T-cell (primary cell): ENCODE results near the gene APMAP. TPM values are rescaled to one million over a fixed set of nuclear protein-coding genes. Genes with fewer than 3 reads are reported as not detected.

Experiments used
- ATAC-seq, 4 experiments: fragments of 200-7000 bp in 3 of 4; fragments of 150-1000 bp in 1 of 4; cut with Tn5 transposase; replicated peaks in 1 of 4; 1 replicate in 3 of 4; 2 replicates in 1 of 4; pipeline ENCODE4 v1.10.0; 2021; ENCODE audit warnings: moderate library complexity in 3 of 4, mild to moderate bottlenecking in 2 of 4, moderate number of reproducible peaks in 1 of 4
- CTCF ChIA-PET, 2 donors: fragments of 300-600 bp; sonication (Branson Sonifier 250); formaldehyde crosslinking; loops; one replicate each; lab custom pipeline; 2022; ENCODE audit warnings: antibody characterized with exemption in 2 of 2; lab: Charles Lee
- POLR2A ChIA-PET, 2 donors: fragments of 300-600 bp; sonication (Branson Sonifier 250); formaldehyde crosslinking; loops; one replicate each; lab custom pipeline; 2022; ENCODE audit warnings: antibody characterized with exemption in 2 of 2; lab: Charles Lee
- DNase-seq, 35 experiments: peaks; one replicate each; pipeline versions ENCODE4 v3.0.0 to v3.0.0-alpha.2; 2013 to 2023
- H3K27ac ChIP-seq: one replicate; pipeline ENCODE4 v1.5.1; 2013; ENCODE audit warnings: low read length
- H3K27me3 ChIP-seq, 2 experiments: replicated peaks in 1 of 2; 1 replicate in 1 of 2; 2 replicates in 1 of 2; pipeline versions ENCODE4 v1.6.1 to v1.7.0; 2013; ENCODE audit warnings: low read length in 1 of 2, mixed read lengths in 1 of 2; ENCODE audit not compliant: control insufficient read depth in 2 of 2, insufficient read depth in 2 of 2; ENCODE audit errors: extremely low read depth in 1 of 2
- H3K36me3 ChIP-seq, 2 donors: 1 replicate in 1 of 2; 2 replicates in 1 of 2; pipeline versions ENCODE4 v1.6.1 to v1.7.0; 2013; ENCODE audit warnings: low read length in 1 of 2; ENCODE audit not compliant: control insufficient read depth in 2 of 2, insufficient read depth in 1 of 2; ENCODE audit errors: extremely low read depth in 1 of 2
- H3K4me1 ChIP-seq, 2 experiments: 1 replicate in 1 of 2; 2 replicates in 1 of 2; pipeline versions ENCODE4 v1.6.1 to v1.7.0; 2013; ENCODE audit warnings: low read length in 2 of 2, mixed read lengths in 1 of 2; ENCODE audit not compliant: insufficient read depth in 2 of 2, control insufficient read depth in 1 of 2; ENCODE audit errors: extremely low read depth in 1 of 2
- H3K4me3 ChIP-seq, 2 donors: 1 replicate in 1 of 2; 2 replicates in 1 of 2; pipeline versions ENCODE4 v1.5.1 to v1.7.0; 2013; ENCODE audit warnings: mild to moderate bottlenecking in 2 of 2, low read length in 1 of 2, moderate library complexity in 1 of 2; ENCODE audit not compliant: control insufficient read depth in 1 of 2; ENCODE audit errors: extremely low read depth in 1 of 2
- H3K9me3 ChIP-seq: 2 replicates; pipeline ENCODE4 v1.7.0; 2013
- H3K27ac Mint-ChIP-seq, 2 donors: one replicate each; pipeline ENCODE4 v1.8.0; 2020 to 2021; ENCODE audit warnings: mild to moderate bottlenecking in 2 of 2, mixed read lengths in 2 of 2
- H3K27me3 Mint-ChIP-seq, 2 donors: one replicate each; pipeline ENCODE4 v1.8.0; 2021 to 2022; ENCODE audit warnings: mixed read lengths in 2 of 2
- H3K36me3 Mint-ChIP-seq: one replicate; pipeline ENCODE4 v1.8.0; 2021; ENCODE audit warnings: mixed read lengths
- H3K4me1 Mint-ChIP-seq, 3 donors: one replicate each; pipeline ENCODE4 v1.8.0; 2020 to 2022; ENCODE audit warnings: mixed read lengths in 3 of 3, mild to moderate bottlenecking in 1 of 3
- H3K4me3 Mint-ChIP-seq, 3 donors: one replicate each; pipeline ENCODE4 v1.8.0; 2020 to 2022; ENCODE audit warnings: mild to moderate bottlenecking in 3 of 3, mixed read lengths in 3 of 3, moderate library complexity in 3 of 3
- H3K9me3 Mint-ChIP-seq, 3 donors: one replicate each; pipeline ENCODE4 v1.8.0; 2020 to 2022; ENCODE audit warnings: mixed read lengths in 3 of 3
- WGBS: methylation state at CpG from one replicate; pipeline ENCODE4 v1.1.5; 2013; ENCODE audit warnings: missing lambda C conversion rate; ENCODE audit not compliant: insufficient coverage; 5-methylcytosine and 5-hydroxymethylcytosine counted together
- total RNA-seq, 35 experiments: library from RNA in 6 of 35; stranded (reverse) in 6 of 35; fragments of 120-200 nt in 1 of 35; gene quantifications; one replicate each; pipeline versions ENCODE4 v1.2.1 to v1.2.4 and lab custom pipeline; 2013 to 2026

APMAP gene
- total RNA-seq, 5 donors from 2014 or later (not counting 1 experiment from before 2014, with no cell fraction given) = 32.2 to 53.0 (median 49.8) TPM

DNA sequence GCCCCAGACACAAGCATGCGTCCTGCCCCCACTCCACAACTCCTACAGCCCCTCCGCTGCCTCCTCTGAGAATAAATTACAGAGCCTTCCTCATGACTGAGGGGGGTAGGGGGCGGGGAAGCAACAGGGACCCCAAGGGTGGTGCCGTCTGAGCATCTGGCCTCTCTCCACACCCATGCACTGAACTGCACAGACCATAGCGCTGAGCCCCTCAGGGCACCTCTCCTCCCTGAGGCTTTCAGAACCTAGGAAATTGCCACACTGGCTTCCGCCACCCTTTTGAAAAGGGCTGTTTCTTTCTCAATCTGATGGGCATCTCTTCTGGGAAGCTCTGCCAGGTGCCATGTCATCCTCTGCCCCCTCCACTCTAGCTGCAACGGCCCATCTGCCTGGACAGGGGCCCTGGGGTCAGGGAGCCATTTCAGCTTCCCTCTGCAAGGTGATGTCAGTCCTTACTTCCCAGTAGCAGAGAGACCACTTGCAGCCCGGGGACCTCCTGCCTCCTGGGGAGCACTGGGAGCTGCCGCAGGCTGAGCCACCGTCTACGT is 40.9 kb downstream of the APMAP start:
- no peak for DNase-seq
- peaks cover 5 to 77% of the 10 kb centered on the region in 2 experiments for H3K4me1 ChIP-seq
- no peaks in the 10 kb centered on the region for H3K9me3 ChIP-seq
- peak overlapping the region; percentile 81 to 82 for H3K27ac Mint-ChIP-seq
- H3K27me3 Mint-ChIP-seq = no peaks in the 10 kb centered on the region
- POLR2A ChIA-PET = interaction anchor here in 1 of 2 donors (1.0 to 1.2 kb wide), 2 partner anchors 9 kb away, joined by 4 to 5 read pairs; no protein-coding TSS in a partner anchor
- CTCF ChIA-PET = no interaction called here
- H3K27me3 ChIP-seq = no peaks in the 10 kb centered on the region
- peak overlapping the region; percentile 95 for H3K27ac ChIP-seq
- no peak for ATAC-seq
- WGBS = 42% methylated on average over 6 of the region's 11 CpGs
- H3K4me3 Mint-ChIP-seq = peak overlapping the region; percentile 69 to 85 (median 80)
- H3K4me3 ChIP-seq = peak overlapping the region in 1 of 2 donors; percentile 87
- peaks cover 8 to 14% (median 9%) of the 10 kb centered on the region in 3 donors for H3K9me3 Mint-ChIP-seq
- H3K36me3 ChIP-seq = peaks cover 0 to 34% of the 10 kb centered on the region in 2 donors
- peaks cover 10% of the 10 kb centered on the region for H3K36me3 Mint-ChIP-seq
- peaks cover 48 to 81% (median 69%) of the 10 kb centered on the region in 3 donors for H3K4me1 Mint-ChIP-seq

DNA sequence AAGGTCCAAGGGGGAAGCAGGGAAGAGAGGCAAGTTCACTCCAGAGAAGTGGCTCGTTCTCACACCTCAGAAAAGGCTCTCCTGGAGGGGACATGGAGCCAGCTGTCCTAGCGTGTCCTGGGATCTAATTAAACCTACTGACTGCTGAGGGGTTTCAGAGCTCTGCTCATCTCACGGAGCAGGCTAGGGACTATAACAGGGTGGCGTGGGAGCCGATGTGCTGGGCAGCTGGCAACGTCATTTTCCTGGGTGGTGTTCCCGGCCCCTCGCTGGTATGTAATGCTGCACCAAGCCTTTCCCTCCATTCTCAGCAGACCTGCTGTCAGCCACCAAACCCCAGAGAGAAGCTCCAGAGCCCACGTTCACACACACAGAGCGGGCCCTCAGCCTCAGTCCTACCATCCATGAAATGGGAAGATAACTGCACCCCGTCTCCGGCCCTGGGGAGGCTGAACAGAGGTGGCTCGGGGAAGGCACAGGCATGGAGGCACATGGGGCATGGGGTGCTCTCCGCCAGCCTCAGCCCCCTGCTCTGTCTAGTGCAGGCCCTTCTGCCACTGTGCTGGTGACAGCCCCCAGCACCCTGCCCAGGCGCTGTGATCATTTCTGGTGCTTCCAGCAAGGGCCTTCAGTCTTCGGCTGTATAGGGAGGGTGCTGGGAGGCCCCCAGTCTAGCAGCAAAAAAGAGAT is 41.6 kb downstream of the APMAP start:
- CTCF ChIA-PET = no interaction called here
- peaks cover 13% of the 10 kb centered on the region for H3K36me3 Mint-ChIP-seq
- ATAC-seq (no peak), DNase-seq (no peak)
- peak overlapping the region in 1 of 2 donors; percentile 87 for H3K4me3 ChIP-seq
- peaks cover 8 to 18% (median 10%) of the 10 kb centered on the region in 3 donors for H3K9me3 Mint-ChIP-seq
- no peaks in the 10 kb centered on the region for H3K27me3 Mint-ChIP-seq
- peak overlapping the region; percentile 81 to 82 for H3K27ac Mint-ChIP-seq
- peak overlapping the region; percentile 95 for H3K27ac ChIP-seq
- H3K9me3 ChIP-seq = no peaks in the 10 kb centered on the region
- H3K27me3 ChIP-seq = no peaks in the 10 kb centered on the region
- POLR2A ChIA-PET = interaction anchor here in 1 of 2 donors (1.2 kb wide), 1 partner anchor 10 kb away, joined by 5 read pairs; no protein-coding TSS in a partner anchor
- H3K4me1 Mint-ChIP-seq = peaks cover 48 to 77% (median 66%) of the 10 kb centered on the region in 3 donors
- H3K4me3 Mint-ChIP-seq = peak overlapping the region; percentile 69 to 85 (median 80)
- 72% methylated on average over 14 of the region's 16 CpGs for WGBS
- peaks cover 0 to 28% of the 10 kb centered on the region in 2 donors for H3K36me3 ChIP-seq
- H3K4me1 ChIP-seq = peaks cover 5 to 71% of the 10 kb centered on the region in 2 experiments

DNA sequence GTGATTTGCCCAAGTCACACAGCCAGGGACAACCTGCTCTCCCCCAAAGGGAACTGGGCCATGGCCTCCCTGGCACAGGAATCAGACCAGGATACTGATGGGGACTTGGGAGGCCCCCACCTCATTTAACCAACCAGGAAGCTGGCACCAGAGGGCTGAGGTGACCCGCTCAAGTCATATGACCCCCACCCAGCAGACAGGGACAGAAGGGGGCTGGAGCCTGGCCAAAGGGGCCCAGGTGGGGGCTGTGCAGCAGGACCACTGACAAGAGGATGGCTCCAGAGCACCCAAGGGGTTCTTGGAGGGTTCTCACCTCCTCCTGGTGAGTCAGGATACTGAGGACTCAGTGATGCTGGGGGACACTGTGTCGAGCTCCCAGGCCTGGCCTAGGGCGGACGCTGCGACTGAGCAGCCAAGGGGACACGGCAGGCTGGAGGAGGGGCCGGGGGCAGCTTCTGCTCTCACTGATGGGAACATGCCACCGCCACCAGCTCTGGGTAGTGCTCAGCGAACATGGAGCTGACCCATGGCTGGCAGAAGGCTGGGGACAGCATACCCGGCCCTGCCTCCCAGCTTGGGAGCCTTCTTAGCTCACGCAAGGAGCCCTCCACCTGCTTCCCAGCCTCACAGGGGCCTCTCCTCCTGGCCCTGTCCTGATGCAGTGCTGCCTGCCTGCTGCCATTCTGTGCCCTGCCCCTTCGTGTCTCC is 42.3 kb downstream of the APMAP start:
- peaks cover 49 to 78% (median 61%) of the 10 kb centered on the region in 3 donors for H3K4me1 Mint-ChIP-seq
- no peak for DNase-seq
- H3K9me3 Mint-ChIP-seq = peaks cover 15 to 25% (median 15%) of the 10 kb centered on the region in 3 donors
- no peaks in the 10 kb centered on the region for H3K27me3 Mint-ChIP-seq
- H3K36me3 Mint-ChIP-seq = peaks cover 20% of the 10 kb centered on the region
- peaks cover 0 to 24% of the 10 kb centered on the region in 2 donors for H3K36me3 ChIP-seq
- ChIA-PET CTCF (no interaction called here), POLR2A (interaction anchor here in 1 of 2 donors (1.2 to 1.6 kb wide), 2 partner anchors 11 kb away, joined by 5 read pairs; no protein-coding TSS in a partner anchor)
- H3K27ac ChIP-seq = peak overlapping the region; percentile 95
- peaks cover 5 to 64% of the 10 kb centered on the region in 2 experiments for H3K4me1 ChIP-seq
- H3K27me3 ChIP-seq = no peaks in the 10 kb centered on the region
- no peak for ATAC-seq
- WGBS = 69% methylated on average over 9 of the region's 12 CpGs
- no peaks in the 10 kb centered on the region for H3K9me3 ChIP-seq
- H3K4me3 ChIP-seq = peak overlapping the region in 1 of 2 donors; percentile 87
- H3K27ac Mint-ChIP-seq = peak overlapping the region; percentile 87 to 93
- H3K4me3 Mint-ChIP-seq = peak overlapping the region; percentile 69 to 85 (median 80)

DNA sequence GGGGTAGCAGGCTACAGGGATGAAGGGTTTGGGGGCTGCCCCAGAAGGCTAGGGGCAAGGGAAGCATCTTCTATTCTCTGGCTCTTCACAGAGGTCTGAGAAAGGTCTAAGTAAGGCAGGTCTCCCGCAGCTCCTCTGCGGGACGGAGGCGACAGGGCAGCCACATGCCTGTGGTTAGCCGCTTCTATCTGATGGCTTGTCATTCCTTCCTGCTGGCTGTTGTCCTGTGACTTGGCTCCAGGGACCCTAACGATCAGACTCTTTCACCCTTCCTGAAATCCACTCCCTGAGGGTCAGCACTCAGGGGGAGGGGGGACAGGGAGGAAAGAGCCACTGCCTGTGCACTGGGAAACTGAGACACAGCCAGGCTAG is 42.8 kb downstream of the APMAP start:
- H3K9me3 Mint-ChIP-seq = peaks cover 15 to 26% (median 17%) of the 10 kb centered on the region in 3 donors
- peak overlapping the region; percentile 87 to 93 for H3K27ac Mint-ChIP-seq
- Histone ChIP-seq H3K4me3 (peak overlapping the region in 1 of 2 donors; percentile 87), H3K27me3 (no peaks in the 10 kb centered on the region), H3K9me3 (no peaks in the 10 kb centered on the region), H3K36me3 (peaks cover 0 to 24% of the 10 kb centered on the region in 2 donors), H3K27ac (peak overlapping the region; percentile 95), H3K4me1 (peaks cover 5 to 59% of the 10 kb centered on the region in 2 experiments)
- 37% methylated on average over 4 of the region's 6 CpGs for WGBS
- ATAC-seq (no peak), DNase-seq (peak in 1 of 35 experiments; percentile 35)
- peaks cover 46 to 74% (median 56%) of the 10 kb centered on the region in 3 donors for H3K4me1 Mint-ChIP-seq
- H3K36me3 Mint-ChIP-seq = peaks cover 20% of the 10 kb centered on the region
- ChIA-PET CTCF (no interaction called here), POLR2A (interaction anchor here in 1 of 2 donors (1.6 kb wide), 1 partner anchor 11 kb away, joined by 5 read pairs; no protein-coding TSS in a partner anchor)
- no peaks in the 10 kb centered on the region for H3K27me3 Mint-ChIP-seq
- H3K4me3 Mint-ChIP-seq = peak overlapping the region; percentile 69 to 85 (median 80)

DNA sequence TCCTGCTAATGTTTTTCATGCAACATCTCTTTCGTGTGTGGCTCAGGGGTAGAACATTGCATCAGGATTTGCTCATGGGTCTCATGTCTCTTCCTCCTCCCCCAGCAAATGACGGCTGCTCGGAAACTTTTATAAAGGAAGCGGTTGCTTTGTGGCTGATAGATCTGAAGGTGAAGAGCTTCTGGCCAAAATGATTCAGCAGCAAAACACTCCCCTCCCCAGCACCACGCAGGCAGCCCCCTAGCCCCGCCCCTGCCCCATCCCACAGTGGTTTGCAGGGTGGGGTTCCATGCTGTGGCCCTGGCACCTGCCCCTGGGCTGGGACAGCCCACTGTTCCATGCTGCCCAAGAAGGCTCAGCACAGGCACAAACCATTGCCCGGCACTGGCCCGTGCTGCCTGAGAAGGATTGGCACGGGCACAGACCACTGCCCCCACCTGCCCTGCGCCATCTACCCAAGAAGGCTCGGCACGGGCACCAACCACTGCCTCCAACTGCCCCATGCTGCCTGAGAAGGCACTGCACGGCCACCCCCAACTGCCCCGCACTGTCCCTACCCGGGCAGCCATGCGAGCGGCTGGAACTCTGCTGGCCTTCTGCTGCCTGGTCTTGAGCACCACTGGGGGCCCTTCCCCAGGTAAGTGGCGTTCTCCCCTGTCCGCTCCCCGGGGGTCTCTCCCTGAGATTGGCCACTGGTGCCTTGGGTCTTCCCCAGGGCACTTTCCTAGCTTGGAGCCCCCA is 43.4 kb downstream of the APMAP start, which contains the start of gene CST7:
TSS of gene CST7 (plus strand) at position 331 of the 741 bp plus-strand sequence. CDS start at position 568, 237 bp downstream.
- 21% methylated on average over 13 of the region's 20 CpGs for WGBS
- Mint-ChIP-seq H3K9me3 (peaks cover 15 to 28% (median 19%) of the 10 kb centered on the region in 3 donors), H3K4me3 (peak within 1 kb of the TSS; percentile 69 to 85 (median 80)), H3K4me1 (peaks cover 43 to 69% (median 51%) of the 10 kb centered on the region in 3 donors), H3K36me3 (peaks cover 23% of the 10 kb centered on the region), H3K27me3 (no peaks in the 10 kb centered on the region), H3K27ac (peak within 1 kb of the TSS; percentile 87 to 93)
- Histone ChIP-seq H3K36me3 (peaks cover 0 to 22% of the 10 kb centered on the region in 2 donors), H3K4me3 (peak within 1 kb of the TSS in 1 of 2 donors; percentile 87), H3K27me3 (no peaks in the 10 kb centered on the region), H3K27ac (peak within 1 kb of the TSS; percentile 95), H3K9me3 (no peaks in the 10 kb centered on the region), H3K4me1 (peaks cover 5 to 56% of the 10 kb centered on the region in 2 experiments)
- peak; percentile 89 to 95 (median 92) for ATAC-seq
- CTCF ChIA-PET = interaction anchor here in 1 of 2 donors (0.5 to 1.0 kb wide), 3 partner anchors 12 to 739 kb away, joined by 3 to 10 read pairs (median 5); no protein-coding TSS in a partner anchor
- POLR2A ChIA-PET = interaction anchor here in 1 of 2 donors (1.6 kb wide), 1 partner anchor 12 kb away, joined by 5 read pairs; no protein-coding TSS in a partner anchor
- peak; percentile 64 to 91 (median 83) for DNase-seq
